ENCODE data around the gene LHB. TPM values are rescaled to one million over a fixed set of nuclear protein-coding genes. Genes with fewer than 3 reads are reported as not detected.

Gene LHB
- total RNA-seq, 1 donor from 2014 or later = not detected

- no peak for DNase-seq (ENCODE audit: low read depth in 2 of 2)
Measured at GRCh38 chr19:49014123-49014869, 2.6 kb downstream of the LHB start.

- DNase-seq (ENCODE audit: low read depth in 2 of 2) = no peak
Measured at GRCh38 chr19:49011194-49011593, 5.7 kb downstream of the LHB start.

- no peak for DNase-seq (ENCODE audit: low read depth in 2 of 2)
Measured at GRCh38 chr19:49010453-49010852, 6.4 kb downstream of the LHB start.

GRCh38 chr19:49009828-49010227, 7.1 kb downstream of the LHB start:
- DNase-seq (ENCODE audit: low read depth in 2 of 2) = no peak

GRCh38 chr19:49006905-49007304, 10.0 kb downstream of the LHB start:
- no peak for DNase-seq (ENCODE audit: low read depth in 2 of 2)

- DNase-seq (ENCODE audit: low read depth in 2 of 2) = no peak
Measured at GRCh38 chr19:49004964-49005614, 11.8 kb downstream of the LHB start.

- no peak for DNase-seq (ENCODE audit: low read depth in 2 of 2)
Measured at GRCh38 chr19:49004133-49004532, 12.8 kb downstream of the LHB start.

- DNase-seq (ENCODE audit: low read depth in 2 of 2) = peak; percentile 53 to 76
Measured at GRCh38 chr19:48999481-49000325, 17.2 kb downstream of the LHB start.

- peak in 1 of 2 donors; percentile 60 for DNase-seq (ENCODE audit: low read depth in 2 of 2)
Measured at GRCh38 chr19:48997972-48998371, 18.9 kb downstream of the LHB start.

- DNase-seq (ENCODE audit: low read depth in 2 of 2) = no peak
Measured at GRCh38 chr19:48994035-48994386, 22.9 kb downstream of the LHB start.

GRCh38 chr19:48993175-48994034, 23.5 kb downstream of the LHB start, which contains the start of the genes GYS1 and RUVBL2:
TSS of gene GYS1 (minus strand) at chr19:48993309. CDS start at chr19:48993112, 197 bp downstream.
TSS of gene RUVBL2 (plus strand) at chr19:48993887. CDS start at chr19:48993912, 25 bp downstream.
- peak; percentile 97 to 99 for DNase-seq (ENCODE audit: low read depth in 2 of 2)

GRCh38 chr19:48992581-48993174, 24.2 kb downstream of the LHB start:
- no peak for DNase-seq (ENCODE audit: low read depth in 2 of 2)

GRCh38 chr19:48991873-48992580, 24.9 kb downstream of the LHB start:
- DNase-seq (ENCODE audit: low read depth in 2 of 2) = peak in 1 of 2 donors; percentile 73

GRCh38 chr19:48991011-48991609, 25.8 kb downstream of the LHB start:
- no peak for DNase-seq (ENCODE audit: low read depth in 2 of 2)

- no peak for DNase-seq (ENCODE audit: low read depth in 2 of 2)
Measured at GRCh38 chr19:48990400-48990799, 26.5 kb downstream of the LHB start.

- DNase-seq (ENCODE audit: low read depth in 2 of 2) = no peak
Measured at GRCh38 chr19:48989701-48990291, 27.1 kb downstream of the LHB start.

- DNase-seq (ENCODE audit: low read depth in 2 of 2) = no peak
Measured at GRCh38 chr19:48988860-48989259, 28.0 kb downstream of the LHB start.

- no peak for DNase-seq (ENCODE audit: low read depth in 2 of 2)
Measured at GRCh38 chr19:48988286-48988685, 28.6 kb downstream of the LHB start.

- no peak for DNase-seq (ENCODE audit: low read depth in 2 of 2)
Measured at GRCh38 chr19:48987323-48987722, 29.6 kb downstream of the LHB start.
